SIG-M5 treated with dmso at 0.1 percent for 504 hours (cell line): ENCODE results near the gene NR6A1.

Experiments used
- DNase-seq: peaks from one replicate; lab custom pipeline; 2025; ENCODE audit not compliant: unreplicated experiment; lab: John Stamatoyannopoulos, UW

The NR6A1 gene

GRCh38 chr9:124695280-124695890, 75.7 kb downstream of the NR6A1 start:
- no peak for DNase-seq

- no peak for DNase-seq
These were observed 76.5 kb downstream of the NR6A1 start for GRCh38 chr9:124694414-124695279.

DNA sequence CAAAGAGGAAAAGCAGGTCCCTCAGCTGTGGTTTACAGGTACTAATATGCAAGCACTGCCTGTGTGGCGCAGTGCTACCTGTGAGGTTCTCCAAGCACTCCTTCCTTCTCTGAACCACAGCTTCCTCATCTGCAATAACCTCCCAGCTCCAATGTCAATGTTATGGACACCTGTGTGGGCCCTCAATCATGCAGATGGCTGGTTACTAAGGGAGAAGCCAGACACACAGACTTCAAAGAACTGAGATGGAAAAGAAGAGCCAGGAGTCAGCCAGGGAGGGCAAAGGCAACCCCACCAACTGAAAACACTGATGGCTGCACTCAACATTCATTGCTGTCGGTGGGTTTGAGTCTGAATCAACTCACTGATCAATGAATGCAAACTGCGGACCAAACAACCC, 77.7 kb downstream of the NR6A1 start:
- no peak for DNase-seq

DNA sequence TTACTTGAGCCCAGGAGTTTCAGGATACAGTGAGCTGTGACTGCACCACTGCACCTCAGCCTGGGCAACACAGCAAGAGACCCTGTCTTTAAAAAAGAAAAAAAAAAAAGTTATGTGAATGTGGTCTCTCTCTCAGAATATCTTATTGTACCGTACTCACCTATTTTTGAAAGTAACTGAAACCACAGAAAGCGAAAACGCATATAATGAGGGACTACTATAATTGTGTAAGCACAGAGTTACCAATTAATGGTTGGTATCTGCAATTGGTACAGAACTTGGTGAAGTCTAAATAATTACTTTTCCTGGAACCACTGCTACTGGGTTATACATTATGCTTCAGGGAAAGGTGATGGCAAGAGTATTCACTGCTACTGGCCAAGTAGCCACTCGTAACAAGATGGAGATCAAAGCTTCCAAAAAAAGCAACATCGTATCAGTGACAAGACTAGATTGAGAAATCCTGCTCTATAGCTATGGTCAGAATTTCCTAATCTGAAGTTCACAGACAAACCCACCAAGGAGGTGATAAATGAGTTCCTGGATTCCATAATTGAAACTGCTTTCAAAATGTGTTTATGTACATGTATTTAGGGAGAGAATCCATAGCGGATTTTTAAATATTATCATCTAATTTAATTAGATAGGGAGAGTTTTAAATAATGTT, 82.7 kb downstream of the NR6A1 start:
- peak; percentile 11 for DNase-seq

- no peak for DNase-seq
These were observed 84.2 kb downstream of the NR6A1 start for GRCh38 chr9:124686918-124687317.

DNA sequence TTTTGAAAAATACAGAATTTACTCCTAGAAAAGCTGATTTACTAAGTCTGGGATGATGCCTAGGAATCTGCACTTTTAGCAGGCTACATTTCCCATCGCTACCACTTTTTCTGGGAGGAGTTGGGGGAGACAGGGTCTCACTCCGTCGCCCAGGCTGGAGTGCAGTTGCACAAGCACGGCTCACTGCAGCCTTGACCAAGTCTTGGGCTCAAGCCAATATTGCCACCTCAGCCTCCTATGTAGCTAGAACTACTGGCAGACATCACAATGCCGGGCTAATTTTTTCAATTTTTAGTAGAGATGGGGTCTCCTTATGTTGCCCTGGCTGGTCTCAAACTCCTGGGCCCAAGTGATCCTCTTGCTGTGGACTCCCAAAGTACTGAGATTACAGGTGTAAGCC, 85.9 kb downstream of the NR6A1 start:
- no peak for DNase-seq

DNA sequence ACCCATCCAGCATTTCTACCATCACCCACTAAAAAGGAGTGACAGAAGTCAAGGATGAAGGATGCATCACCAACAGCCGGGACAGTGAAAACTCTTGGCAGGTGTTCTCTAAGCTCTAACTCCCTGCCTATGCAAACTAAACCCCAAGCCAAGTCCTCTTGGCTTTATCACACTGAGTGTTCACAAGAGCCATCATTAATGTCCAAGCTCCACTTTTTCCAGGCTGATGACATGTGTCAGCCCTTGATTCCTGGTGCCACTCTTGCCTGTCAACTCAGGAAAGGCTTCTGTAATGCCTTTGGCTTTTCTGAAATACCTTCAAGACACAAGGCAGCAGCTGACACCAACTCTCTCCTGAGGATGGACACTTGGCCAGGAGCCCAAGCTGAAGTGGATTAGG, 86.9 kb downstream of the NR6A1 start:
- DNase-seq: no peak

GRCh38 chr9:124683043-124683442, 88.1 kb downstream of the NR6A1 start:
- DNase-seq: no peak

- DNase-seq: no peak
These were observed 90.3 kb downstream of the NR6A1 start for GRCh38 chr9:124680714-124681390.

GRCh38 chr9:124680049-124680448, 91.1 kb downstream of the NR6A1 start:
- no peak for DNase-seq

DNA sequence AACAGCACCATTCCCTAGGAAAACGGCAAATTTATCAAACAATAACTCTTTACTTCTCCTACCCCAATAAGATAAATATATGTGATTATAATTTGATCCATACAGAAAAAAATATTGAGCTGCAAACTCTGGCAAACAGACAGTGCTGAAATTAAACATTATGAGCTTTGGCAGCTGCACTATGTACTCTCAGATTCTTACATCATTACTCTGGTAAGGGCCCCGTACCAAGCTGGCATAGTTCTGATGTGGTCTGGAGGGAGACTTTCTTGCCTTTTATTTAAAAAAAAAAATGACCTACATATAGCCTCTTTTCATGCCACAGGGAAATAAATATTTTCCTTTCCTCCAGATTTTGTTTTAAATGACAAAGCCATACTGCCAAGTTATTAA, 95.0 kb downstream of the NR6A1 start:
- DNase-seq: no peak

- DNase-seq: no peak
These were observed 95.6 kb downstream of the NR6A1 start for GRCh38 chr9:124675261-124676158.

DNA sequence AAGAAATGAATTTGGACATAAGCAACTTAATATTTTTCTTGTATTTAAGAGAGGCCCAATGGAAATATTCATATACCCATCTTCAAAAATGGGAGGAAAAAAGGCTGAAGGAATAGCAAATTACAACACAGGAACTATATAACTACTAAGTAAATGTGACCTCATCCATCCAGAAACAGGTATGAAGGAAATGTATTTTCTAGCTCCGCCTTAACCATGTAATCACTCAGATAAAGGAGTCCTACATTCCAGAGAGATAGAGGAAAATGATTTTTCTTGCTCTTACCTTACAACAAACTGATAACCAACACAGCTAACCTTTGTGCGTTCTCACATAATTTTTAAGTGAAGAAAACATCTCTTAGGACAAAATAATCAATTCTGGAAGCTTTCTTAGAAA, 96.5 kb downstream of the NR6A1 start:
- DNase-seq: no peak

DNA sequence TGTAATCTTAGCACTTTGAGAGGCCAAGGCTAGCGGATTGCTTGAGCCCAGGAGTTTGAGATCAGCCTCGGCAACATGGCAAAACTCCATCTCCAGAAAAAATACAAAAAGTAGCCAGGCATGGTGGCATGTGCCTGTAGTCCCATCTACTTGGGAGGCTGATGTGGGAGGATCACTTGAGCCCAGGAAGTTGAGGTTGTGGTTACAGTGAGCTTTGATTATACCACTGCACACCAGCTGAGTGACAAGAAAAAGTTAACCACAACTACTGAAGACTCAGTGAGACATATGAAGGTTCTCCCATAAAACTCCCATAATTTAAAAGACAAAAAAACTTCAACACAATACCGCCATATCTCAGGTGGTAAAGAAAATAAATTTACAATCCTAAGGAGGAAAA, 98.0 kb downstream of the NR6A1 start:
- no peak for DNase-seq

DNA sequence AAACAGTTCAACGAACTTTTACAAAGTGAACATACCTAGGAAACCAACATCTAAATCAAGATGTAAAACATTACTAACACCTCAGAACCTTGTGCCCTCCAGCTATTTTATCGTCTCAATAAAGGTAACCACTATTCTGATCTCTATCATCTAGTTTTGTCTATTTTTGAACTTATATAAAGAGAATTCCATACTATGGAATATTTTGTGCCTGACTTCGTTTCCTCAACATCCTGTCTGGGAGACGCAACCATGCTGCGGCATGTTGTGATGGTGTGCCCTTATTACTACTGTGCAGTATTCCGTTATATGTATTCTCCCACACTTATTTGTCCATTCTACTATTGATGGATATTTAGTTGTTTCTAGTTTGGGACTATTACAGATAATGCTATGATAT, 99.2 kb downstream of the NR6A1 start:
- no peak for DNase-seq

- no peak for DNase-seq
These were observed 104.5 kb downstream of the NR6A1 start for GRCh38 chr9:124666642-124667041.

DNA sequence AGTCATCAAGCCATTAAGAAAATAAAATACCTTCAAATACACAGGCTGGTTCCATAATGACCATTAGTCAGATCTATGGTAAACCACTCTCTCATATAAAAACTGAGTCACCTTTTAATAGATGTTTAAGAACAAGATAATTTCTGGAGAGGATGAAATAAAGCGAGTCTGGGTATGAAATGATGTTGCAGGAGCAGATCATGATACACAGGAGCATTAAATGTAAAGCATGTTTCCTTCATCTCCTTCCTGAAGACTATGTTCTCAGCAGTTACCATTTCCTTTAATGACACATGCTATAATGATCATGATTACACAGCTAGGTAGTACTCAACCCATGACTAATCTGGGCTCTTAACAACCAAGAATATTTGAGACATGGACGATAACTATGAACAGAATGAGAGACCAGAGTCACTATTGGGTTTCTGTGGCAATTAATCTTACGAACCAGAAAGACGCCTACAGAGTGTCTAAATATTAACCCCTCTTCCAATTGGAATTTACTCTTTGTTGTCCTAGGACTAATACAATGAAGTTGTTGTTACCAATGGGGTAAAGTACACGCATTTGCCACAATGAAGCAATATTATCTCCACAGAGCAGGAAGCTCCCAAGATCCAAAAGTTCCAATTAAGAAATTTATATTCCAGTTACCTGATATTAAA, 105.6 kb downstream of the NR6A1 start:
- no peak for DNase-seq

- no peak for DNase-seq
These were observed 107.0 kb downstream of the NR6A1 start for GRCh38 chr9:124664143-124664542.

DNA sequence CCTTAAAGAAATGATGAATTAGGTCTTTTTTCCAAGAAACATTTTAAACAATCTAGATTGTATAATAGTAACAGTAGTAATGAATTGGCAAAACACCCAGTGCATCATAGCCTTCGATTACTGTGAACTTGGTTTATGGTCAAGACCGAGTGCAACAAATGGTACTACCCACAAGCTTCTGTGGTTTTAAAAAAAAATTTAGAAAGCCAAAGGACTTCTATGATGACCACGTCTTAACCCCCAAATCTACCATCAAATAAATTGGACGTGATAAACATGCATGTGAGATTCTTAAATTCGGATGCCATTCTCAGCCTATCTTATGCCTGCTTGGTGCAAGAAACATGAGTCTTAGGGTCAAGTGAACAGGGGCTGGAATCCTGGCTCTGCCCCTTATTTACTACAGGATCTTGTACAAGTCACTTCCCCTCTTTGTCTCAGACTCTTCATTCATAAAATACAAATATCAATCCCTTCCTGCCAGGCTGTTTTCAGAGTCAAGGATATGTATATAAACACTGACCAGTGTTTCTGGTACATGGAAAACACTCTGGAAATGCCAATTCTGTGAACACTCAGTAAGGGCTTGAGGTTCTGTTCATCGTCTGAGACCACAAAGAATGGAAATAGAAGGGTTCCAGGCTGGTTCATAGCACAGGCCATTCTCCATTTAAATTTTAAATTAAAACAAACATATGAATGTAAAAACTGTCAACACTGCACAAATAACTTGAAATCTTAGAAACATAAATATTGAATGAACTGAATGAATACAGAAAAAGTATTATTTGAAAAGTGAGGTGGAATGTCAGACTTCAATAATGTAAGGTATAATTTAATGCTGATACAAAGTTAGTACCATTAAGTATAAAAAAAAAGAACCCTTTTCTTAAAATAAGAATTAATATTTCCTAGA, 107.8 kb downstream of the NR6A1 start:
- no peak for DNase-seq
